A549 treated with ZK216348 at 1 μM for 4 hours (cell line): Measurements from ENCODE around the gene SLC10A4. TPM values are rescaled to one million over a fixed set of nuclear protein-coding genes. Genes with fewer than 3 reads are reported as not detected.

ENCODE experiments used
- total RNA-seq: library from RNA; stranded (reverse); fragments of 200-300 nt; extraction: Qiagen RNA extraction; gene quantifications from 5 replicates; pipeline ENCODE4 v1.2.3, GENCODE V29; 2022; ENCODE audit warnings: low read depth

SLC10A4 gene
- total RNA-seq, result 4.3 to 9.3 TPM (median 8.2 TPM) in 5 replicates

GRCh38 chr4:48483006-48483776, at the start of gene SLC10A4:
Gene SLC10A4, plus strand, starts transcription at chr4:48483343. Its CDS starts 219 bp downstream, at chr4:48483562.

GRCh38 chr4:48490012-48490679, 7.0 kb downstream of the SLC10A4 start, which contains the start of gene ZAR1:
Gene ZAR1, plus strand, starts transcription at chr4:48490252. Its CDS starts 40 bp downstream, at chr4:48490292.

Other genes with a start within 250 kb of the SLC10A4 start
- 1.6 to 2.3 TPM (median 2.0 TPM) in 5 replicates for gene TEC, start 213.5 kb upstream of the SLC10A4 start, total RNA-seq
- 14.2 to 25.0 TPM (median 18.9 TPM) in 5 replicates for gene SLAIN2, start 141.8 kb upstream of the SLC10A4 start, total RNA-seq
- gene ZAR1, start 6.9 kb downstream of the SLC10A4 start, total RNA-seq, result 0.13 to 0.17 TPM in 2 of 5 replicates, not detected in the others